ENCODE results near the gene MIOS.

GRCh38 chr7:7522421-7522820 is 44.3 kb upstream of the MIOS start:
- TF ChIP-seq CTCF (IDR thresholded peaks at IDR 0.05), result no peak
- TF ChIP-seq POLR2A (IDR thresholded peaks at IDR 0.05), result no peak
